Measurements from ENCODE around the gene NABP2.

- TF ChIP-seq CTCF (conservative IDR thresholded peaks at IDR 0.05): peak; percentile 32; the same call in 1 of the 2 replicates
- no peak for TF ChIP-seq EZH2 (IDR thresholded peaks at IDR 0.05; ENCODE audit: low read depth)
These were observed 34.0 kb upstream of the NABP2 start for GRCh38 chr12:56189918-56190694.
